ENCODE measurements around the gene PITX2. TPM values are rescaled to one million over a fixed set of nuclear protein-coding genes. Genes with fewer than 3 reads are reported as not detected.

Gene PITX2
- total and polyA plus RNA-seq, 8 donors, result 0.09 to 0.16 TPM; not detected in 6

DNA sequence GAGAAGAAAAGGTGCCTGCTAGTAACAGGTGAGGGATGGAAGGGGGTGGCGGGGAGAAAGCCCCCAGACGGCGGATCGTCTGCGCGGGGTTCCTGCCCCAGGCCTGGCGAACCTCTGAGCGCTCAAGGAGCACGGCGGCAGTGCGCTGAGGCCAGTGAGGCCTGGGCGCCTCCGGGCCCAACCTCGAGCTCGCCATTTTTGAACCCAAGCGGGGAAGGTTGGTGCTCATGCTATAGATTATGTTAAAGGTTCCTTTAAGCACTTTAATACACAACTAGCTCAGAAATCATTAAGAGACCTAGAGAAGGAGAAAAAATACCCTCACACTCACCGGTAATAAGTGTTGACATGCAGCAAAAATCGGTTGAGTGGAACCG lies 7.9 kb downstream of the PITX2 start:
- H3K36me3 ChIP-seq, result no peaks in the 10 kb centered on the region
- H3K9me3 ChIP-seq, result no peaks in the 10 kb centered on the region
- H3K27ac ChIP-seq, result no peak overlapping the region
- H3K27me3 ChIP-seq, result peaks cover 12 to 93% (median 30%) of the 10 kb centered on the region in 4 donors
- DNase-seq, result no peak
- intact Hi-C loops (cut with DNase I), result no loop called here
- no peak for ATAC-seq
- 10 to 19% methylated on average over 19 of the region's 19 CpGs for WGBS, 2 donors
- no peak overlapping the region for H3K4me3 ChIP-seq
- no peak for FAIRE-seq
- peaks cover 0 to 5% (median 0%) of the 10 kb centered on the region in 3 donors for H3K4me1 ChIP-seq
- TF ChIP-seq, protein P1, sequence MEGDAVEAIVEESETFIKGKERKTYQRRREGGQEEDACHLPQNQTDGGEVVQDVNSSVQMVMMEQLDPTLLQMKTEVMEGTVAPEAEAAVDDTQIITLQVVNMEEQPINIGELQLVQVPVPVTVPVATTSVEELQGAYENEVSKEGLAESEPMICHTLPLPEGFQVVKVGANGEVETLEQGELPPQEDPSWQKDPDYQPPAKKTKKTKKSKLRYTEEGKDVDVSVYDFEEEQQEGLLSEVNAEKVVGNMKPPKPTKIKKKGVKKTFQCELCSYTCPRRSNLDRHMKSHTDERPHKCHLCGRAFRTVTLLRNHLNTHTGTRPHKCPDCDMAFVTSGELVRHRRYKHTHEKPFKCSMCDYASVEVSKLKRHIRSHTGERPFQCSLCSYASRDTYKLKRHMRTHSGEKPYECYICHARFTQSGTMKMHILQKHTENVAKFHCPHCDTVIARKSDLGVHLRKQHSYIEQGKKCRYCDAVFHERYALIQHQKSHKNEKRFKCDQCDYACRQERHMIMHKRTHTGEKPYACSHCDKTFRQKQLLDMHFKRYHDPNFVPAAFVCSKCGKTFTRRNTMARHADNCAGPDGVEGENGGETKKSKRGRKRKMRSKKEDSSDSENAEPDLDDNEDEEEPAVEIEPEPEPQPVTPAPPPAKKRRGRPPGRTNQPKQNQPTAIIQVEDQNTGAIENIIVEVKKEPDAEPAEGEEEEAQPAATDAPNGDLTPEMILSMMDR (IDR thresholded peaks at IDR 0.05), result no peak

DNA sequence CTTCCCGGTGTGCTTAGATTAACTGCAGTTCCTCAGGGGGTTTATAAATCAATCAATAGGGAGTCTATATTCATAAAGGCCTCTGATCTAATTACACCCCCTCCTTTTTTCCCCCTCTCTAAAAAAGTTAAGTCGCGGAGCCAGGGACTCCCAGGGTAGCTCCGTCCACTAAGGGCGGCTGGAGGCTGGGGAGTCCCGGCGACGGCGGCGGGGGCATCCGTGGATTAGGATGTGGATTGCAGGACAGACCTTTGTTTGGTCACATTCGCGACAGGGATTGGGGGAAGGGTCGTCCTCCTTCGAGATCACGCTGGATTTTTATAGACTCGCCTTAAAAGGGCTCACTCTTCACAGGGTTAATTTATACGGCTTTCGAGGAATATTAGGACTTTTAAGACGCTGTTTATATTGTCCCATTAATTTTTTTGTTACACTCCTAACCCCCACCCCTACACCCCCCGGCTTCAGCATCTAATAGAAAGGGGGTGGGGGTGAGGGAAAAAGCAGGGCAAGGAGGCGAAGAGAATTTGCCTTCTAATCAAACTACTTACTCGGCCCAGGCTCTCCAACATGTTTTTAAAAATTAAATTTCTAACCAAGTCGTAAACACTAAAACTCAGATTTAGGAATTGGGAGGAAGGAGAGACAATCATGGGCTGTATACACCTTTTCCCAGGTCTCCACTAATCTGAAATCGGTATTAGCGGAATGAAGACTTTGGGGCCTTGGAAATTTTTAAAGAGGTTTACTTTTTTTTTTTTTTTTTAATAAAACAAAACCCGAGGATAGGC lies 8.5 kb downstream of the PITX2 start:
- no peak for ATAC-seq
- intact Hi-C loops (cut with DNase I), result no loop called here
- Histone ChIP-seq H3K27ac (no peak overlapping the region), H3K9me3 (no peaks in the 10 kb centered on the region), H3K36me3 (no peaks in the 10 kb centered on the region), H3K27me3 (peaks cover 9 to 91% (median 30%) of the 10 kb centered on the region in 4 donors), H3K4me1 (peaks cover 0 to 5% (median 0%) of the 10 kb centered on the region in 3 donors), H3K4me3 (no peak overlapping the region)
- DNase-seq, result no peak
- 12 to 15% methylated on average over 27 of the region's 27 CpGs for WGBS, 2 donors
- TF ChIP-seq, protein P1 (IDR thresholded peaks at IDR 0.05), result no peak
- FAIRE-seq, result no peak

DNA sequence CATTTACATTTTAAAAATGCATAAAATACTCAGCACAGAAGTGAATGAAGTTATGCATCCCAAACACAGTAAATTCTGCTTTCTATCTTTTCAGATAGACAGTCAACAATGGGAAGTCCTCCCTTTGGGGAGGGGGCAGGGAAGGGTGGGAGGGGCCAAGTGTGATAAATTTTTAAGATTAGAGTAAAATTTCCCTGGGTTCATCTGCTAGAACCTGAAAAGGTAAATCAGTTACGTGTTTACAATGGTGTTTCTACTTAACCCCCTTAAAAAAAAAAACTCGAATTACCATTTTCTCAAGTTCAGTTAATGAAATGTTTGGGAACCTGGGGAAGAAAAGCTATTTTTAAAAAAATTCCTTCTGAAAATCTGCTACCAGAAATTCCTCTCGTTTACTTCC lies 9.1 kb downstream of the PITX2 start:
- H3K4me3 ChIP-seq, result no peak overlapping the region
- TF ChIP-seq, protein P1 (IDR thresholded peaks at IDR 0.05), result no peak
- H3K9me3 ChIP-seq, result no peaks in the 10 kb centered on the region
- H3K27ac ChIP-seq, result no peak overlapping the region
- ATAC-seq (no peak), DNase-seq (no peak), FAIRE-seq (no peak)
- no peaks in the 10 kb centered on the region for H3K36me3 ChIP-seq
- peaks cover 0 to 5% (median 0%) of the 10 kb centered on the region in 3 donors for H3K4me1 ChIP-seq
- peaks cover 9 to 85% (median 30%) of the 10 kb centered on the region in 4 donors for H3K27me3 ChIP-seq
- 12 to 14% methylated on average over 3 of the region's 3 CpGs for WGBS, 2 donors
- intact Hi-C loops (cut with DNase I), result no loop called here

DNA sequence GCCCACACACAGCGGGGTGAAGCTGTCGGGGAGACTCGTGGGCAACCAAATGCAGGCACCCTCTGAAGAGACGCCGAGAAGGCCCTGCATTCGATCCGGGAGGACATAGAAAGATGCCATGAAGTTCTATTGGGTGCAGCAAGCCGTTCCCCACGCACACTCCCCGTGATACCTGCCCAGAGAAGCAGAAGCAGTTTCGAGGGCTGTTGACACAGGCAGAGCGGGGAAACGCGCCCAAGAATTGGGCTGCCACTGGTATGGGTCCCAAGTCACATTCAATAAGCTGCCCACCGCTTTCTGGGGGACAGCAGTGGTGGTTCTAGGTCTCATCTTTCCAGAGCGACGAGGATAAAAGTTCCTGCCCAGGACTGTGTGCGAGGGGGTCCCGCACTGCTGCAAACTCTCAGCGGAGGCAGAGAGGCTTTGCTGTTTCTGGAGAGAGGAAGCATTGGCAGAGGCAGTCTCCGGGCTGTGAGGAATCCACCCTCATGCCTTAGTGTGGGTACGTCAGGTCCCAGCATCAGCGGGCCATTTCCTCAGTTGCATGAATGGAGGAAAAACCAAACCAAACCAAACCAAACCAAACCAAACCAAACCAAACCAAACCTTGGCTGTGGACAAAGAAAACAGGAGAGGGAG lies 10.1 kb downstream of the PITX2 start:
- DNase-seq (peak in 1 of 6 donors; percentile 28), FAIRE-seq (no peak), ATAC-seq (no peak)
- no peaks in the 10 kb centered on the region for H3K36me3 ChIP-seq
- H3K27ac ChIP-seq, result no peak overlapping the region
- peaks cover 0 to 5% (median 0%) of the 10 kb centered on the region in 3 donors for H3K4me1 ChIP-seq
- no peak overlapping the region for H3K4me3 ChIP-seq
- intact Hi-C loops (cut with DNase I), result no loop called here
- TF ChIP-seq, protein P1 (IDR thresholded peaks at IDR 0.05), result no peak
- H3K9me3 ChIP-seq, result no peaks in the 10 kb centered on the region
- H3K27me3 ChIP-seq, result peaks cover 9 to 84% (median 26%) of the 10 kb centered on the region in 4 donors
- WGBS, 2 donors, result 8 to 10% methylated on average over 23 of the region's 23 CpGs

Data from pancreas (tissue), 10 donors.